Mucosa of gallbladder (tissue), 1 donor: ENCODE results near the gene NFKBIA. TPM values are rescaled to one million over a fixed set of nuclear protein-coding genes. Genes with fewer than 3 reads are reported as not detected.
"Not testable (repeated sequence)": the region's sequence is repeated elsewhere in the genome, so short reads cannot be mapped to it uniquely, and the experiment has no call there.

Source experiments
- DNase-seq: peaks from one replicate; pipeline ENCODE4 v3.0.0-alpha.2; 2020; ENCODE audit warnings: low spot score
- total RNA-seq: library from RNA; stranded (reverse); gene quantifications from one replicate; pipeline ENCODE4 v1.2.1, GENCODE V29; 2021
- donor health status: DM: no; HTN: no; CAD: no.

The NFKBIA gene
- total RNA-seq, 1 donor from 2014 or later, result 74.8 TPM

- DNase-seq, result no peak
Measured at GRCh38 chr14:35390577-35391387, 13.8 kb downstream of the NFKBIA start.

GRCh38 chr14:35389315-35389667, 15.3 kb downstream of the NFKBIA start:
- DNase-seq, result no peak

- DNase-seq, result no peak
Measured at GRCh38 chr14:35388656-35389314, 15.8 kb downstream of the NFKBIA start.

- no peak for DNase-seq
Measured at GRCh38 chr14:35387713-35388579, 16.6 kb downstream of the NFKBIA start.

- no peak for DNase-seq
Measured at GRCh38 chr14:35387219-35387618, 17.3 kb downstream of the NFKBIA start.

GRCh38 chr14:35386673-35387125, 17.9 kb downstream of the NFKBIA start:
- DNase-seq, result no peak

- DNase-seq, result peak; percentile 90
Measured at GRCh38 chr14:35385042-35385839, 19.3 kb downstream of the NFKBIA start.

- peak; percentile 86 for DNase-seq
Measured at GRCh38 chr14:35384455-35385041, 20.0 kb downstream of the NFKBIA start.

- no peak for DNase-seq
Measured at GRCh38 chr14:35383569-35384454, 20.7 kb downstream of the NFKBIA start.

- DNase-seq, result no peak
Measured at GRCh38 chr14:35380794-35381193, 23.8 kb downstream of the NFKBIA start.

GRCh38 chr14:35379234-35379933, 25.2 kb downstream of the NFKBIA start:
- DNase-seq, result not testable (repeated sequence)

GRCh38 chr14:35378425-35379233, 25.9 kb downstream of the NFKBIA start:
- no peak for DNase-seq

GRCh38 chr14:35375558-35376025, 29.0 kb downstream of the NFKBIA start:
- no peak for DNase-seq

- peak; percentile 52 for DNase-seq
Measured at GRCh38 chr14:35374263-35374712, 30.3 kb downstream of the NFKBIA start.

GRCh38 chr14:35373208-35373607, 31.3 kb downstream of the NFKBIA start:
- DNase-seq, result not testable (repeated sequence)

- no peak for DNase-seq
Measured at GRCh38 chr14:35370969-35371368, 33.6 kb downstream of the NFKBIA start.

- DNase-seq, result no peak
Measured at GRCh38 chr14:35369701-35370191, 34.8 kb downstream of the NFKBIA start.
